HG03460 (cell line): ENCODE results near the gene FGF14.

ENCODE experiments used
- ATAC-seq: cut with Tn5 transposase; IDR thresholded peaks from one replicate; pipeline ENCODE4 v1.9.1; 2021; ENCODE audit not compliant: unreplicated experiment

The FGF14 gene

DNA sequence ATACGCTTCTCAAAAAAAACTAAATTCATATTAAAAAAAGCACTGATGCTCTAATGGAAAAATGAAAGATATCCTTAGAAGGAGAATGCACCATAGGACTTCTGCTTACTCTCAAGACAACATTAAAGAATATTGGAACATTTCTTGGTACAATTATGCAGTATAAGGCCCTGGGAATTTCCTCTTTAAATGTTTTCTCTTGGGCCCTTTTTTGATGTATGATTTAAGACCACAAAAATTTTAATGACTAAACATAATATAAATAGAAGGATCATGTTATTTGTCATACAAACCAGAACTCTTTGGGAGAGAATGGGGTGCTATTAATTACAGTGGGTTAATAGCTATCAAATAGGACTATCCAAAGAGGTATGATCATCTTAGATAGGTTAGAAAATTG is 403.7 kb downstream of the FGF14 start:
- no peak for ATAC-seq

DNA sequence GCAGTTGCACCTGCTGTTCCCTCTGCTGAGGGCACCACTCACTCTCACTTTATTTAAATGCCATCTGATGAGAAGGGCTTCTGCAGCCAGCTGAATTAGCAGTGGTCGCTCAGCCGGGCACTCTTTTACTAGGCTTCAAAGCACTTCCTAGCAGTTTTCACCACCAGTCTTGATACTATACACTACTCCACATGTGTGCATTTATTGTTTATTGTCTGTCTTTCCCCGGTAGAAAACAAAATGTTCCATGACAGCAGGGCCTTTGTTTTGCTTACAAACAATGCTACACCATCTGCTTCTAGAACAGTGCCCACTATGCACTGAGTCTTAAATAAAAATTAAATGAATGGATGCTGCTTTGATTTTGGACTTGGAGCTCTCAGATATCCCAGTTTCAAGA is 404.9 kb downstream of the FGF14 start:
- no peak for ATAC-seq

DNA sequence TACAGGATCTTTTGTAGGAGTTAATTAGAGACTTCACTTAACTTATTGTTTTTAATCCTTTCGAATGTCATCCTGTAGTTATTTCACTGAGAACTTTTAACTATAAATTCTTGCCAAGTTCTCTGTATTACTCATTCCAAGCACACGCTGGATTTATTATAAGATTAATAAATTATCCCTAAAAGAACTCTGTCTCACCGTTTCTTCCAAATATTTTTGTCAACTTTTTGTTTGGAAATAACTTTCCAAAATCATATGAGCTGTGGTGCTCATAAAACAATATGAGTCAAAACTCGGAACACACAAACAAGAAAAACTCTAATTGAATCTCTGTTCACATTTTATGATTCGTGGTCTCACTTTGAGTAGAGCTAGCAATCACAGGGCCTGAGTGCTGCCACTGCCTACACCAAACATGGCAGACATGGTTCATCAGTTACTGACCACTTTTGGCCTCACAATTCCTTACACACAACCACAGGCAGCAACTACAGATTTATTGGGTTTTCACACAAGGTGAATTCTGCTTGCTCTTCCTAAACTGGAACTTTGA is 412.0 kb downstream of the FGF14 start:
- no peak for ATAC-seq

DNA sequence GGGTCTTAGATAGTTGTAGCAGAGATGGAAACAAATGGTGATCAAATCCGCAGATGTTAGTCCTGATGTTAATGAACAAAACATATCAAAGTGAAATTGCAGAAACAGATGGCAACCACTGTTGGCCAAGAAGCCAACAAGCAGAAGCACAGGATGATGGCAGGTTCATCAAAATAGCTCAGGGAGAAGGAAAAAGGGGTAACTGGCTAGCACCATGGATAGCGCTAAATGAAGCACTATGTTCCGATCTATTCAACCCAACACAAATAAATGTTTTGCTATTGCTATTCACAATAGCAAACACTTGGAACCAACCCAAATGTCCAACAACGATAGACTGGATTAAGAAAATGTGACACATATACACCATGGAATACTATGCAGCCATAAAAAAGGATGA is 413.7 kb downstream of the FGF14 start:
- no peak for ATAC-seq

DNA sequence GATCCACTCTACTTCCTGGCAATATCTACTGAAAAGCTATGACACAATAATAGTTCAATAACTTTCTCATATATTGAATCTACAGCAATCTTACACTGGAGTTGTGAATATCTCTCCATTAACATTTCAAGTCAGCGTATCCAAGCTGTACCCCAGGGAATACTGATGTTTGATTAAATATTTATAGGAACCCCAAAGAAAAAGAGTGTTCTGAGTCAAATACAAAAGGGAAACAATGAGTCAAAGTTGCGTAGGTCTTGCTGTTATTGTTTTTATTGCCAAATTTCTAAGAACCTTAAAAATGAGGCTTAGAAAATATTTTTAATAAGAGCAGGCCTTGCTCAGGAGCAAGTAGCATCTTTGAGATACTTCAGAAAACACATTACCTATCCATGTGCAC is 415.5 kb downstream of the FGF14 start:
- ATAC-seq: no peak

DNA sequence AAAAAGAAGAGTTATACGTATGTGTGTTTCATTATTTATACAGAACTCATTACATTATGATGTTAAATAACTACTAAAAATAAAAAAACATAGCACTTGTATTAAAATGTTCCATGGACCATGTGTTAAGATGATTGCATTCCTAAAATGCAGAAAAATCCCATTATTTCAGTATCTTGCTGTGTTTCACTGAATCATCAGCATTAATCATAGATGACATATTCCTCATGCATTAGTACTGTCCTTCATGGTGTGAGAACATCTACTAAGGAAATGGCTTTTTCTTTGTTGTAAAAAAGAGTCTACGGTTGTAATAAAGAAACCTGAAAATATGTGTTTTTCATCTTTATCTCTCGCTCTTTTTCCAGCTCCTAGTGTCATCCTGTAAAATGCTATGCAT is 416.5 kb downstream of the FGF14 start:
- no peak for ATAC-seq

DNA sequence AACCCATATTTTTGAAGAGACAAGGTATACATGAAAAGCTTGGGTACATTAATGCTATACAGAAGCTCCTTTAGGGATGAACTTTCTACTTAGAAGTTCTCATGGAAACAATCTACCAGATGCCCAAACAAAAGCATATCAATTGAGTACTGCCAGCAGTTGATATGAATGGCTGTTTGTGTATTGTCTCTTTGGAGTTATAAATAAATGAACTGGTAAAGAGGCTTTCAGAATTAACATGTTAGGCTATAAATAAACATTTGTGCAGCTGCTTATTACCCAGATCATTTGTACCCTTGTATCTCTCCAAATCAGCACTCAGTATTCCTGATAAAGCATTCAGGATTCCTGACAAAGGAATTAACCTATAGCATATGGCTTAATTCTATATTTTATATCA is 418.9 kb downstream of the FGF14 start:
- ATAC-seq: no peak

DNA sequence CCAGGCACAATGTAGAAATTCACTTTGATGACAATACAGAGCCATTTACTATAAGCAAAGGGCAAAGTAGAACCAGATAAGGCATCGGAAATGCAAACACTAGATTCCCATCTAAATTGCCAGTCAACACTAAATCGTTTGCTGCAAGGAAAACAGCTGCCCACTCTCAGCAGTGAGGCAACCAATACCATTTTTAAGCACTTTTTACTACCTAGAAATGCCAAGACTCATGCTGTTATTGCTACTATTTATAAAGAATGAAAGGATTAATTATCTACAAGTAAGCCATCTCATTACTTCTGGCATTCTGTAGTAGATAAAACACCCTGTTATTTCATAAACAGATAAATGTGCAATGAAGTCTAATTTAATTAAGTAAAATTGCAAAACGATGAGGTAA is 422.0 kb downstream of the FGF14 start:
- ATAC-seq: no peak

DNA sequence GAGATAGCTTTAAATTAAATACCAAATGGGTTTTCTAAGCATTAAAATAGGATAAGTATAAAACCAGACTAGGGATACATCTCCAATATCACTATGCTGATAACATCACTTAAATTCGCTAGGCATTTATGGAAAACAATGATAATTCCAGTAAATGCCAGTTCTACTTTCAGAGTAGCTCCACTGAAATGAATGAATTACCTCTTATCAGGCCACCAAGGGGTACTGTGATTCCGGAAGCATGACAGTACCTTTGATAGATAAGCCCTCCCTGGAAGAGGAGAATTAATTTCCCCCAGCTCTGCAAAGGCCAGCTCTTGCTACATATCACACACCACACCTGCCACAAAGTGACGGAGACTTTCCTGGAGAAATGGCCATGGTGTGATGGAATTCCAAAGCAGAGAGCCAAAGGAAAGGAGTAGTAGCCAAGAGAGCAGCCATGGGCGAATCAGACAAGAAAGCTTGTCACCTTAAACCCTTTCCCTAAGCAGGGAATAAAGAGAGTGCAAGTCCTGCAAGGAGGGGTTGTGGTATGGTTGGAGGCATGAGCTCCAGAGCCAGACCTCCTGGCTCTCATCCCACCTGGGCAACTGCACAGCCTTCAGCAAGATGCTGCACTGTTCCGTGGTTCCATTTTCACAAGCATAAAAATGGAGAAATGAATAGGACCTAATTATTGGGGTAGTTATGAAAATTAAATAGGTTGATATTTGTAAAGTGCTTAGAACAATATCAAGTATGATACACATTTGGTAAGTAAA is 423.1 kb downstream of the FGF14 start:
- no peak for ATAC-seq

DNA sequence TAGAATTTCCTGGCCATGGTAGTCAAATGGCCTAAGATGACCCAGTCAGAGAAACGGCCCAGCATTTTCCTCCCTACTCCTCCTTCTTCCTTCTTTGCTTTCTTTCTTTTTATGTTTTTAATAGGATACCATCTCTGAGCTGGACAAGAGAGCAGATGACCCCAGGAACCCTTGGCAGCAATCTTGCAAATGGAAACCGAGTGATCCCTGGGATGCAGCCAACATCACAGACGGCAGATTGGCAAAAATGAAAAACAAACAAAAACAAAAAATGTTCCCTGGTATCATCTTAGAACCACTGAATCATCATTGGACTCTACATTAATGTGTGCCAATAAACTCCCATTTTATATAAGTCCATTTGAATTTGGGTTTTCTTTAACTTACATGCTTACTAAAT is 424.4 kb downstream of the FGF14 start:
- ATAC-seq: no peak

DNA sequence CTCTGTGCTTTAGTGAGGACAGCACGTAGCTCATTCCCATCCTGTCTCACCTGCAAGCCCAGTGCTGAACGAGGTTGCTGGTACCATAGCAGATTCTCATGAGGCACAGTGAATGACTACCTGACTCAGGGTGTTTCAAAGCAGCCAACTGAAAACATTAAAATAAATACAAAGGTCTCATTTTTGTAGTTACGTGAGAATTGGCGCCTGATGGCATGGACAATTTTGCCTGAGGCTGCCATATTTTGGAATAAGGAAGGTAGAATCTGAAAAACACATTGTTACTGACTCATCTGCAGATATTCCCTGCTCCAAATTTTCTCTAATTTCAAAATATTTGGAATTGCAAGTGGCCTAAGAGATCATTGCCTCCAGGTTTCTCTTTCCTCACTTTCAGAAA is 429.7 kb downstream of the FGF14 start:
- ATAC-seq: no peak

DNA sequence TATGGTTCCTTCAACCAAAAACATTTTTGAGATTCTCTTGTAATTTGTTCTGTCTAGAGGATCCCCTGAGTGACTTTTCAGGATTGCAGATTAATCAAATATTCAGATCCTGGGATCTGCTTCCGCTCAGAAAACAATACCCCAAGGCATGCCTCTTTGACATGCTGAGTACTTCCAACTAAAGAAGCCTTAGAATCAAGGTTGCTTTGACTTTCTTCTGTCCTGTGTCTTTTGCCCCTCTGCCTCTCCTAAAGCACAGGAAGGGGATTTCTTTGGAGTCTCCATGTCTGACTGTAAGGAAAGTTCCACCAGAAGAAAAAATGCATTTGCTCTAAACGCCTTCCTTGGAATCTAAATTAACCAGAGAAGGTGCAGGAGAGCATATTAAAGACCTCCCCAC is 431.5 kb downstream of the FGF14 start:
- ATAC-seq: no peak

DNA sequence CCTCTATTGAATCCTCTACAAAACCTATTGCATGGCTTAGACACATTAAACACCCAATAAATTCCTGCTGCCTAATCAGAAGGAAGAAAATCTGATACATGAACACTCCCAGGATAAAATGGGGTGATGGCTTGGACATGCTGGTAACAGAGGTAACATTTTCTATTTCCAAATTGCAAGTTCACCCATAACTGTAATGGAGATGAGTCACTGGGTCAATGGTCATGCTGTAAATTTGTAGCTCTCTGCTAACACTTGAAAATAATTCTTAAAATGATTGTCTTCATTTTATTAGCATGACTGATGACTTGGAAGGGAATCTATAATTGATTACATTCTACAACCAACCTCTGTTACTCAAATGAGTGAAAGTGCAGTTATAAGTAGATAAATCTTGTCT is 434.1 kb downstream of the FGF14 start:
- no peak for ATAC-seq

DNA sequence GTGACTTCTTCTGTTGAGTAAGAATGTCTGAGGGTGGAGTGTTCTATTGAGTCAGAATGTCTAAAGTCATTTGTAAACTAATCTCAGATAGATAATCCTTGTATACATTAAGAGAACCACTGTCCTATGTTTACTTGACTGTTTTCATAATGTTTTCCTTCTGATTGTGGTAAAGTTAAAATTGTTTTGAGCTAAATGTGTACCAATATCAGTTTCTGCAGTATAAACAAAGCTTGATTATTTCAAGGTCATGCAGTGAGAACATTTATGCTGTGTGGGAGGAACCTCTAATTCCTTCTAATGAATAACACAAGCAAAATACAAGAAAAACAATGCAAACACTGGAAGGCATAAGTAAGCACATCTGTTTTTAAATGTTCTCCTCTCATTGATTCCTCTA is 434.6 kb downstream of the FGF14 start:
- no peak for ATAC-seq

DNA sequence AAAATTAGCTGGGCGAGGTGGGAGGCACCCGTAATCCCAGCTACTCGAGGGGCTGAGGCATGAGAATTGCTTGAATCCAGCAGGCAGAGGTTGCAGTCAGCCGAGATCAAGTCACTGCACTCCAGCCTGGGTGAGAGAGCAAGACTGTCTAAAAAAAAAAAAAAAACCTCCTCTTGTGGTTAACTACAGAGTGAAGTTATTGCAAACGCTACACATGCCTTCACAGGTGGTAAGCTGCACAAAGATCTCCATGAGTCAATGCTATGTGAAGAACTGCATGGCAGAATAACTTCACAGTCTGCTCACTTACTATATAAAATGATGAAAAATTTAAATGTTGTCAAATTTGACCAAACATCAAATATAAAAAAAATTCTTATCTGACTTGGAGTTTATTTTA is 436.8 kb downstream of the FGF14 start:
- ATAC-seq: no peak

DNA sequence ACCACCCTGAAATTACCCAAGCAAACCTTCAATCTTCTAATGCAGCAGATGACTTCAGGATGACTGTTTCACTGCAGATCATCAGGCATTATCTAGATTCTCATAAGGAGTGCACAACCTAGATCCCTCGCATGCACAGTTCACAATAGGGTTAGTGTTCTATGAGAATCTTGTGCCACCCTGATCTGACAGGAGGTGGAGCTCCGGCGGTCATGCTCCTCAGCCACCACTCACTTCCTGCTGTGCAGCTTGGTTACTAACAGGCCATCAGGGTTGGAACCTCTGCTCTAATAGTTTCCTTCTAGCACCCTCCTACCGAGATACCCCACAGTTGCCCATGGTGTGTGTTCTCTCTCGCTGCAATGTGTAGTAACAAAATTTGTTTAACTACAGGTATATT is 442.8 kb downstream of the FGF14 start:
- ATAC-seq: no peak

DNA sequence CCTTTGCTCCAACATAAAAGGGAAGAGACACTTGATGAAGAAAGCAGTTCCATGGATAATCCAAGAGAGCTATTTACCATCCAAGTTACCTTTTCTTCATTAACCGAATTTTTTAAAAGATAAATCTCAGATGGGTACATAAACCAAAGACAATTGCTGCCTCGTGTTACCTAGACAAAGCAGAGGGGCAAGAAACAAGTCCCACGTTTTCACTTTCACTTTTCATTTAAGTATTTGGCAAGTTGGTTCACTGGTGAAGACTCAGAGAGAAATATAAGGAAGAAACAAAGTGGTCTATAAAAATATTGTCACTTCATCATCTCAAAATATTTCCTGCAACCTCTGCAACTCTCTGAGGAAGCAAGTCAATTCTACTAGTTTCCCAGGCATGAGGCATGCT is 446.1 kb downstream of the FGF14 start:
- no peak for ATAC-seq

DNA sequence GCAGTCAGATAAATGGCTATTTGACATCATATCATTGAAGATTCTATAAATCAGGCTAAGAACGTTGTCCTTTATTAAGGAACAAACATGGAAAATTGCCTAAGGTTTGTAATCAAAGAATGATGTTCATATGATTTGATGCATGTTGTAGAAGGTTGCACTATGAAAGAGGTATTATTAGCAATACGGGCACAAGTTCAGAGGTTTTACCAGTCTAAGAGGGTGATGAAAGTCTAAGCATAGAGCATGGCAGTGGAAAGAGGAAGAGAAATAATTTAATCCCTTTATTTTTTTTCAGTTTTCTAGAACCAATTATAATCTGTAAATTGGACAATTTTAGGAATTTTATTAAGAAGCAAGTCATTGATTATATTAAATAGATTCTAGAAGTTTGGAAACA is 450.7 kb downstream of the FGF14 start:
- ATAC-seq: no peak

DNA sequence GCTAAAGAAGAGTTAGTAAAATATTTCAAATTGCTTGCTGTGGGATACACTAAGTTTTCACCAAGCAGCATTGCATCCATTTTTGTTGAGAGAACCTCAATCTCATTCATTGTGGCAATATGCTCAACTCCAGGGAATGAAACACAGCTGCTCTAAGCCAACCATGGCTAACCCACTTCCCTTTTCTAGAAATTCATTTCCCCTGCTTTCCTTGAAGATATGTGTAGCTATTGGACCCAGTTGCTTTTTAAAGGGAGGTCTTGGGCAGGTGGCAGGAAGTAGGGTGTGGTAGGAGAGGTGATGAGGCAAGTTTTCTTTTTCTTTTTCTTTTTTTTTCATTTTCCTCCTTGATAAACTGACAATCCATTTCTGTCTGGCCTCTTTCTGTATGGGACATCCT is 452.2 kb downstream of the FGF14 start:
- no peak for ATAC-seq

DNA sequence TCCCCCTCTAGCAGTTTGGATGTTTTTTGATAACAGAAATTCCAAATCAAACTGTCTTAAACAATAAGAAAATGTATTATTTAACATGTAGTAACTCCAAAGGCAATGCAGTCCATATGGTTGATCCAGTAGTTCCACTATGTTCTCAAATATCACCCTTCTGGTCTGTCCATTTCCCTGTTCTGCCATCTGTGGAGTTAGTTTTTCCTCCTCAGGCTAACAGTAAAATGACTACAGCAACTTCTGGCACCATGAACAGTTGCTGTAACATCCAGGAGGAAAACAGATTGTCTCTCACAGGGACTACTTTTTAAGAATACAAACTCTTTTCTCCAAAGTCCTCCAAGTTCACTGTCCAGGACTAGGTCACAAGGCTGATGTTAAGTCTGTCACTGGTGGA is 455.4 kb downstream of the FGF14 start:
- ATAC-seq: no peak

DNA sequence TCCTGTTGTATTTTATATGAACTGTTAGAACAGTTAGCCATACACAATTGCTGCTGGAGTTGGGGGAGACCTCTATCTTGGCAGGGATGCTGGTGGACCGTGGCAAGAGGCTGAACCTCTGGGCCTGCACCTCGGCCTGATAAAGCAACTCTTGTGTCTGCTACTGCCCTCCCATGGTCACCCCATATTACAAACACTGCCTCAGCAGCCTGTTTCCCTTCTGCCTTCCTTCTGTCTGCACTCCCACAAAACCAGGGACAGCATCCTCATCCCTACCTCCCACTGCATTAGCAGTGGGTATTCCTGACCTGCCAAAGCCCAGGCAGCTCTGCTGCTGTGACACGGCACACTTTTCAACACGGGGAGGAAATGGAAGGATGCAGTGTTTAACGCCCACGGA is 456.4 kb downstream of the FGF14 start:
- no peak for ATAC-seq

DNA sequence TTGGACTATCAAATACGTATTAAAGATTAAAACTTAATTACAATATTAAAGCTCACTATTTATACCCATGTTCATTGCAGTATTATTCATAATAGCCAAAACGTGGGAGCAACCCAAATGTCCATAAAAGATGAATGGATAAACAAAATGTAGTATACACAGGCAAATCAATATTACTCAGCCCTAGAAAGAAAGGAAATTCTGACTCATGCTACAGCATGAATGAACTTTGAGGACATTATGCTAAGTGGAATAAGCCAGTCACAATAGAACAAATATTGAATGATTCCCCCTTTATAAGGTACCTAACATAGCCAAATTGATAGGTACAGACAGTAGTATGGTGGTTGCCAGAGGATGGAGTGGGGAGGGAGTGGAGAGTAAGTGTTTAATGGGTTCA is 457.3 kb downstream of the FGF14 start:
- ATAC-seq: no peak

DNA sequence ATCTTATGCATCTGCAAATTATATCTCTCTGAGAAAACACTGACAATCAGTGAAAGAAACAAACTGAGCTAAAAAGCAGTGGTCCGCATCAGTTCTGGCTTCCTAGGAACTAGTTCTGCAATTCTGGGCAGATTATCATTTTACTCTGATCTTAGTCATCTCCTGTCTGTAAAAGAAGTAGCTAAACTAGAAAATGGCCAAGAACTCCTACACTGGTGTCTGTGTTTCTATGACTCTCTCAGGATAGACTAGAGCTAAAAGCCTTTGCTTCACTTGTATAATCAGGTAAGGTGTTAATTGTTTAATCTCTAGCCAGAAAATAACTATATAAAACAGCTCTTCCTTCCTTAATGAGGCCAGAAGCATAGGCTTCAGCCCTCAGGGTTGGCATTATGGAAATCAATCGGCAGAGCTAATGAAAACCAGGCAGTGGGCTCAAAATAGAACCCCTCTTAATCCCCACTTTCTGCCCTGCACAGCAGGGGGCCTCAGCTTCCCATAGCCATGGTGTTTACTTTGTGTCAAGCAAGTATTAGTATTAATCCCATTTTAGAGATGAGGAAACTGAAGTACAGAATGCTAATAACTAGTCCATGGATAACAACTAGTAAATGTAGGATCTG is 459.2 kb downstream of the FGF14 start:
- no peak for ATAC-seq
